OCI-LY3 (cell line): ENCODE results near the gene BCAP31.

Experiments
- H2AFZ ChIP-seq: fragments of 200-600, 300-600 bp; shearing (Covaris generic); 2 replicates; pipeline ENCODE4 v1.6.0; 2014; ENCODE audit warnings: antibody characterized with exemption, low read depth, low read length
- H3K27ac ChIP-seq: fragments of 200-600, 300-600 bp; sonication (generic); 2 replicates; pipeline ENCODE4 v1.5.1; 2014; ENCODE audit warnings: mild to moderate bottlenecking, low read length, moderate library complexity, mixed read lengths
- H3K27me3 ChIP-seq: fragments of 200-600, 300-600 bp; sonication (generic); 2 replicates; pipeline ENCODE4 v1.6.1; 2014; ENCODE audit warnings: low read depth, low read length, mixed read lengths
- H3K36me3 ChIP-seq: fragments of 200-600, 300-600 bp; sonication (generic); replicated peaks from 2 replicates; pipeline ENCODE3; 2014; ENCODE audit warnings: low read depth, low read length, mixed read lengths
- H3K4me1 ChIP-seq: fragments of 300-600, 200-600 bp; sonication (generic); 2 replicates; pipeline ENCODE4 v1.6.1; 2014; ENCODE audit warnings: low read length, mixed read lengths
- H3K4me2 ChIP-seq: fragments of 200-600, 300-600 bp; sonication (generic); 2 replicates; pipeline ENCODE4 v1.6.1; 2014; ENCODE audit warnings: low read length, mixed read lengths
- H3K4me3 ChIP-seq: fragments of 300-600, 200-600 bp; sonication (generic); 2 replicates; pipeline ENCODE4 v1.5.1; 2014; ENCODE audit warnings: antibody characterized with exemption, mild to moderate bottlenecking, low read length, moderate library complexity
- H3K79me2 ChIP-seq: fragments of 300-600, 200-600 bp; shearing (Covaris generic); 2 replicates; pipeline ENCODE4 v1.6.1; 2014; ENCODE audit warnings: mild to moderate bottlenecking, low read length, mixed read lengths
- H3K9ac ChIP-seq: fragments of 300-600, 200-600 bp; shearing (Covaris generic); 2 replicates; pipeline ENCODE4 v1.6.0; 2014; ENCODE audit warnings: mild to moderate bottlenecking, low read length, moderate library complexity
- H3K9me3 ChIP-seq: fragments of 200-600, 300-600 bp; shearing (Covaris generic); 2 replicates; pipeline ENCODE4 v1.6.1; 2014; ENCODE audit warnings: low read length, mixed read lengths; ENCODE audit not compliant: insufficient read depth
- H4K20me1 ChIP-seq: fragments of 200-600, 300-600 bp; sonication (generic); 2 replicates; pipeline ENCODE4 v1.6.1; 2016; ENCODE audit warnings: low read length, mixed read lengths; ENCODE audit not compliant: insufficient read depth
- CTCF ChIP-seq: fragments of 200-600, 300-600 bp; sonication (generic); IDR thresholded peaks from 2 replicates; pipeline ENCODE4 v1.5.1; 2014; ENCODE audit warnings: antibody characterized with exemption, low read length, low read depth
- EZH2phosphoT487 ChIP-seq: fragments of 200-600 bp; shearing (Covaris generic); IDR thresholded peaks from 2 replicates; pipeline ENCODE4 v1.6.1; 2018; ENCODE audit warnings: antibody characterized with exemption, mixed run types, low read depth

The BCAP31 gene

GRCh38 chrX:153671589-153672530, 52.3 kb downstream of the BCAP31 start:
- peaks cover 8% of the 10 kb centered on the region for H3K4me1 ChIP-seq
- no peaks in the 10 kb centered on the region for H3K36me3 ChIP-seq
- no peak overlapping the region for H3K27ac ChIP-seq
- H3K4me2 ChIP-seq: no peak overlapping the region
- no peak overlapping the region for H2AFZ ChIP-seq
- no peak overlapping the region for H3K4me3 ChIP-seq
- TF ChIP-seq CTCF: no peak
- no peak for TF ChIP-seq EZH2phosphoT487
- no peaks in the 10 kb centered on the region for H3K79me2 ChIP-seq
- no peaks in the 10 kb centered on the region for H4K20me1 ChIP-seq
- no peak overlapping the region for H3K9ac ChIP-seq
- H3K27me3 ChIP-seq: no peaks in the 10 kb centered on the region
- no peaks in the 10 kb centered on the region for H3K9me3 ChIP-seq

GRCh38 chrX:153670748-153671588, 53.2 kb downstream of the BCAP31 start:
- no peaks in the 10 kb centered on the region for H3K79me2 ChIP-seq
- no peak overlapping the region for H3K9ac ChIP-seq
- no peaks in the 10 kb centered on the region for H3K27me3 ChIP-seq
- peaks cover 8% of the 10 kb centered on the region for H3K4me1 ChIP-seq
- no peaks in the 10 kb centered on the region for H4K20me1 ChIP-seq
- H3K36me3 ChIP-seq: no peaks in the 10 kb centered on the region
- H3K27ac ChIP-seq: no peak overlapping the region
- TF ChIP-seq CTCF (no peak), EZH2phosphoT487 (no peak)
- no peak overlapping the region for H3K4me3 ChIP-seq
- H3K9me3 ChIP-seq: no peaks in the 10 kb centered on the region
- H2AFZ ChIP-seq: no peak overlapping the region
- no peak overlapping the region for H3K4me2 ChIP-seq

GRCh38 chrX:153669901-153670731, 54.1 kb downstream of the BCAP31 start:
- no peak overlapping the region for H3K4me2 ChIP-seq
- H3K9me3 ChIP-seq: no peaks in the 10 kb centered on the region
- H3K4me1 ChIP-seq: peaks cover 8% of the 10 kb centered on the region
- no peaks in the 10 kb centered on the region for H4K20me1 ChIP-seq
- H2AFZ ChIP-seq: no peak overlapping the region
- H3K27ac ChIP-seq: no peak overlapping the region
- no peak overlapping the region for H3K4me3 ChIP-seq
- H3K9ac ChIP-seq: no peak overlapping the region
- no peaks in the 10 kb centered on the region for H3K79me2 ChIP-seq
- H3K36me3 ChIP-seq: no peaks in the 10 kb centered on the region
- TF ChIP-seq EZH2phosphoT487 (no peak), CTCF (no peak)
- H3K27me3 ChIP-seq: no peaks in the 10 kb centered on the region
